ENCODE measurements around the gene RNF166. TPM values are rescaled to one million over a fixed set of nuclear protein-coding genes. Genes with fewer than 3 reads are reported as not detected.

RNF166 gene
- total RNA-seq, 1 experiment from 2014 or later, result 46.2 TPM

DNA sequence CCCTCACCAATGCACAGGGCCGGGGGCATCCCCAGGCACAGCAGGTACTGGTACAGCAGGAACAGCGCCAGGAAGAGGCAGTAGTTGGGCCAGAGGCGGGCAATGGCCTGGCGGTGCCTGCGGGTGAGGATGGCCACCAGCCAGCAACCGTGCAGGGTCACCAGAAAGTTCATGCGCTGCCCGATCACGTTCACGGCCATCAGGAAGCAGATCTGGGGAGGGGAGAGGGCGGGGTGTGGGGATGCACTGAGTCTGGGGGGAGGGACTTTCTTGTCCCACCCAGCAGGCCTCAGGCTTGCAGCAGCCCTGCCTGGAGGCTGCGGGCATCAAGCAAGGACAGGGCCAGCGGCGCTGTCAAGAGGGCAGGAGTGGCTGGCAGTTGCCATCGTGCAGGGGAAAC lies 25.5 kb upstream of the RNF166 start:
- ATAC-seq, result no peak
- POLR2A ChIA-PET, result no interaction called here
- no peaks in the 10 kb centered on the region for H3K9me3 Mint-ChIP-seq
- TF ChIP-seq ZBTB21 (CRISPR knock-in tag; IDR thresholded peaks at IDR 0.05; ENCODE audit: borderline replicate concordance) (no peak), ZNF138 (CRISPR knock-in tag; conservative IDR thresholded peaks at IDR 0.05) (no peak), ZNF416 (CRISPR knock-in tag; IDR thresholded peaks at IDR 0.05) (no peak), RORB (CRISPR knock-in tag; IDR thresholded peaks at IDR 0.05) (no peak)
- CTCF ChIA-PET, result interaction anchor here (0.5 kb wide), 1 partner anchor 98 kb away, joined by 6 read pairs; no protein-coding TSS in a partner anchor
- H3K27me3 Mint-ChIP-seq (ENCODE audit: low read depth), result no peaks in the 10 kb centered on the region
- no peak overlapping the region for H3K27ac Mint-ChIP-seq
- H3K4me3 Mint-ChIP-seq, result no peak overlapping the region
- no peaks in the 10 kb centered on the region for H3K4me1 Mint-ChIP-seq
- H3K36me3 Mint-ChIP-seq, result no peaks in the 10 kb centered on the region
- no peak for DNase-seq (ENCODE audit: low spot score)

DNA sequence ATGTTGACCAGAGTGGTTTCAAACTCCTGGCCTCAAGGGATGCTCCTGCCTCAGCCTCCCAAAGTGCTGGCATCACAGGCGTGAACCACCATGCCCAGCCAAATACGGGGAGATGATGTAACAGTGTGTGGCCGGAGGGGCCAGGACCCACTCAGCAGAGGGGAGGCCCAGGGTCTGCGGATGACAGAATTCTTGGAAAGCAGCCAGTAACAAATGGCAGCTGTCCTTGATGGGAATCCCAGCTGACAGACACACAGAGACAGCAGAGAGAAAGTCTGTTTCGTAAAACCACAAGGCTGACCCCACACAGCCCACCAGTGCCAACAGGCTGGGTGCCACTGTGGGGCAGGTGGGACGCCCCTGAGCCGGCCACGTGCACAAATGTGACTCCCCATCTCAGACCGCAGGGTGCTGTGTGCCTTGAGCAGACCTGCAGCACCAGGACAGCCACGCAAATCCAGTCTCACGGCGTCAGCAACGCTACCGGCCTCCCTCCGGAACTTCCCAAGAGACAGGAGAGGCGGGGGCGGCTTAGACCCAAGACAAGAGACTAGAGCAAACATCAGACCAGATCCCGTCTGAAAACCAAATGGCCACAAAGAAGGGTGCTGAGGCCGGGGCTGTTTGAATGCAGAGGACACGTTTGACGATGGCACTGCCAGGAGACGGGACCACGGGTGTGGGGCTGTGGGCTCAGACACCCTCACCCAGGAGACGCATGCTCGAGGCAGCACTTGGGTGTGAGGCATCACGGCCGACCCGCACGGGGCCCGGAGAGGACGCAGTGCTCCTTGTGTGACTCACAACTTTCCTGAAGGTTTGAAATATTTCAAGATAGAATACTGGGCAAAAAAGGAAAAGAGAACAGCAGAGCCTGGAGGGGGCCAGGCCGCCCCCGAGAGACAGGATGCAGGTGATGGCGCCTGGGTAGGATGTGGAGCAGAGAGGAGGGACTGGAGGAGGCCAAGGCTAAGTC lies 24.7 kb upstream of the RNF166 start:
- Mint-ChIP-seq H3K36me3 (no peaks in the 10 kb centered on the region), H3K27me3 (ENCODE audit: low read depth) (no peaks in the 10 kb centered on the region), H3K9me3 (no peaks in the 10 kb centered on the region), H3K4me3 (no peak overlapping the region), H3K4me1 (no peaks in the 10 kb centered on the region), H3K27ac (no peak overlapping the region)
- DNase-seq (ENCODE audit: low spot score) (no peak), ATAC-seq (no peak)
- no peak for TF ChIP-seq TEAD4 (CRISPR knock-in tag; IDR thresholded peaks at IDR 0.05)
- TF ChIP-seq ZNF416 (CRISPR knock-in tag; IDR thresholded peaks at IDR 0.05), result no peak
- TF ChIP-seq, protein P1, sequence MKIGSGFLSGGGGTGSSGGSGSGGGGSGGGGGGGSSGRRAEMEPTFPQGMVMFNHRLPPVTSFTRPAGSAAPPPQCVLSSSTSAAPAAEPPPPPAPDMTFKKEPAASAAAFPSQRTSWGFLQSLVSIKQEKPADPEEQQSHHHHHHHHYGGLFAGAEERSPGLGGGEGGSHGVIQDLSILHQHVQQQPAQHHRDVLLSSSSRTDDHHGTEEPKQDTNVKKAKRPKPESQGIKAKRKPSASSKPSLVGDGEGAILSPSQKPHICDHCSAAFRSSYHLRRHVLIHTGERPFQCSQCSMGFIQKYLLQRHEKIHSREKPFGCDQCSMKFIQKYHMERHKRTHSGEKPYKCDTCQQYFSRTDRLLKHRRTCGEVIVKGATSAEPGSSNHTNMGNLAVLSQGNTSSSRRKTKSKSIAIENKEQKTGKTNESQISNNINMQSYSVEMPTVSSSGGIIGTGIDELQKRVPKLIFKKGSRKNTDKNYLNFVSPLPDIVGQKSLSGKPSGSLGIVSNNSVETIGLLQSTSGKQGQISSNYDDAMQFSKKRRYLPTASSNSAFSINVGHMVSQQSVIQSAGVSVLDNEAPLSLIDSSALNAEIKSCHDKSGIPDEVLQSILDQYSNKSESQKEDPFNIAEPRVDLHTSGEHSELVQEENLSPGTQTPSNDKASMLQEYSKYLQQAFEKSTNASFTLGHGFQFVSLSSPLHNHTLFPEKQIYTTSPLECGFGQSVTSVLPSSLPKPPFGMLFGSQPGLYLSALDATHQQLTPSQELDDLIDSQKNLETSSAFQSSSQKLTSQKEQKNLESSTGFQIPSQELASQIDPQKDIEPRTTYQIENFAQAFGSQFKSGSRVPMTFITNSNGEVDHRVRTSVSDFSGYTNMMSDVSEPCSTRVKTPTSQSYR (CRISPR knock-in tag; IDR thresholded peaks at IDR 0.05), result no peak
- TF ChIP-seq NR3C1 (CRISPR knock-in tag; conservative IDR thresholded peaks at IDR 0.05; ENCODE audit: low read depth), result no peak
- no peak for TF ChIP-seq JAZF1 (CRISPR knock-in tag; IDR thresholded peaks at IDR 0.05)
- TF ChIP-seq, protein P2, sequence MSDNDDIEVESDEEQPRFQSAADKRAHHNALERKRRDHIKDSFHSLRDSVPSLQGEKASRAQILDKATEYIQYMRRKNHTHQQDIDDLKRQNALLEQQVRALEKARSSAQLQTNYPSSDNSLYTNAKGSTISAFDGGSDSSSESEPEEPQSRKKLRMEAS (CRISPR knock-in tag; IDR thresholded peaks at IDR 0.05), result no peak
- POLR2A ChIA-PET, result no interaction called here
- CTCF ChIA-PET, result no interaction called here

DNA sequence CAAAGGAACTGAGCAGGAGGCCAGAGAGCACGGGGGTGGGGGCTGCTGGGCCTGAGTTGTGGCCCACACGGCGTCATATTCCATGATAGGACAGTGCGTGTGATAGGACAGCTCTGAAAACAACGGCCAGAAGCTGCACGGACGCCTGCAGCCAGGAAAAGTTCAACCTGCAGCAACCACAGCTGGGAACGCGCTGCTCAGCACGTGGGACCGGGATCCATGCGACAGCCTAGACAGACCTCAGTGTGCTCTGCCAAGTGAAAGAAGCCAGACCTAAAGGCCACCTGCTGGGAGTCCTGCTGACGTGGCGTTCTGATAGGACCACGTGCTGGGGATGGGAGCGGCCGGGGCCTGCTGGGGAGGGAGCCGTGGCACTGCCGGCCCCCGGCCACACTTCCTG lies 21.7 kb upstream of the RNF166 start:
- no peaks in the 10 kb centered on the region for H3K27me3 Mint-ChIP-seq (ENCODE audit: low read depth)
- TF ChIP-seq MXD4 (CRISPR knock-in tag; IDR thresholded peaks at IDR 0.05; ENCODE audit: borderline replicate concordance), result no peak
- TF ChIP-seq, protein P3, sequence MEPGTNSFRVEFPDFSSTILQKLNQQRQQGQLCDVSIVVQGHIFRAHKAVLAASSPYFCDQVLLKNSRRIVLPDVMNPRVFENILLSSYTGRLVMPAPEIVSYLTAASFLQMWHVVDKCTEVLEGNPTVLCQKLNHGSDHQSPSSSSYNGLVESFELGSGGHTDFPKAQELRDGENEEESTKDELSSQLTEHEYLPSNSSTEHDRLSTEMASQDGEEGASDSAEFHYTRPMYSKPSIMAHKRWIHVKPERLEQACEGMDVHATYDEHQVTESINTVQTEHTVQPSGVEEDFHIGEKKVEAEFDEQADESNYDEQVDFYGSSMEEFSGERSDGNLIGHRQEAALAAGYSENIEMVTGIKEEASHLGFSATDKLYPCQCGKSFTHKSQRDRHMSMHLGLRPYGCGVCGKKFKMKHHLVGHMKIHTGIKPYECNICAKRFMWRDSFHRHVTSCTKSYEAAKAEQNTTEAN (CRISPR knock-in tag; IDR thresholded peaks at IDR 0.05), result no peak
- TF ChIP-seq, protein P4, sequence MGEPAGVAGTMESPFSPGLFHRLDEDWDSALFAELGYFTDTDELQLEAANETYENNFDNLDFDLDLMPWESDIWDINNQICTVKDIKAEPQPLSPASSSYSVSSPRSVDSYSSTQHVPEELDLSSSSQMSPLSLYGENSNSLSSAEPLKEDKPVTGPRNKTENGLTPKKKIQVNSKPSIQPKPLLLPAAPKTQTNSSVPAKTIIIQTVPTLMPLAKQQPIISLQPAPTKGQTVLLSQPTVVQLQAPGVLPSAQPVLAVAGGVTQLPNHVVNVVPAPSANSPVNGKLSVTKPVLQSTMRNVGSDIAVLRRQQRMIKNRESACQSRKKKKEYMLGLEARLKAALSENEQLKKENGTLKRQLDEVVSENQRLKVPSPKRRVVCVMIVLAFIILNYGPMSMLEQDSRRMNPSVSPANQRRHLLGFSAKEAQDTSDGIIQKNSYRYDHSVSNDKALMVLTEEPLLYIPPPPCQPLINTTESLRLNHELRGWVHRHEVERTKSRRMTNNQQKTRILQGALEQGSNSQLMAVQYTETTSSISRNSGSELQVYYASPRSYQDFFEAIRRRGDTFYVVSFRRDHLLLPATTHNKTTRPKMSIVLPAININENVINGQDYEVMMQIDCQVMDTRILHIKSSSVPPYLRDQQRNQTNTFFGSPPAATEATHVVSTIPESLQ (CRISPR knock-in tag; IDR thresholded peaks at IDR 0.05), result no peak
- TF ChIP-seq JAZF1 (CRISPR knock-in tag; IDR thresholded peaks at IDR 0.05), result no peak
- no peak for TF ChIP-seq NR3C1 (CRISPR knock-in tag; conservative IDR thresholded peaks at IDR 0.05; ENCODE audit: low read depth)
- TF ChIP-seq ZNF138 (CRISPR knock-in tag; conservative IDR thresholded peaks at IDR 0.05), result no peak
- no peak for TF ChIP-seq SP1 (CRISPR knock-in tag; conservative IDR thresholded peaks at IDR 0.05)
- no peaks in the 10 kb centered on the region for H3K36me3 Mint-ChIP-seq
- no peak overlapping the region for H3K4me3 Mint-ChIP-seq
- POLR2A ChIA-PET, result no interaction called here
- H3K9me3 Mint-ChIP-seq, result no peaks in the 10 kb centered on the region
- H3K27ac Mint-ChIP-seq, result no peak overlapping the region
- H3K4me1 Mint-ChIP-seq, result no peaks in the 10 kb centered on the region
- CTCF ChIA-PET, result interaction anchor here (4.0 kb wide), 1 partner anchor 10 kb away, joined by 21 read pairs; no protein-coding TSS in a partner anchor
- ATAC-seq (no peak), DNase-seq (ENCODE audit: low spot score) (no peak)

All from WTC11 (cell line).